IPS-20b (cell line): ENCODE measurements around the gene GPR183.

Source experiments
- H3K27ac ChIP-seq: one replicate; pipeline ENCODE4 v1.5.1; 2013; ENCODE audit warnings: low read length
- H3K27me3 ChIP-seq: 2 replicates; pipeline ENCODE4 v1.6.1; 2013; ENCODE audit warnings: mild to moderate bottlenecking, low read length, inconsistent platforms; ENCODE audit not compliant: insufficient read depth
- H3K36me3 ChIP-seq: 2 replicates; pipeline ENCODE4 v1.6.1; 2013; ENCODE audit warnings: low read depth, mild to moderate bottlenecking, inconsistent platforms, low read length, moderate library complexity; ENCODE audit not compliant: insufficient read depth
- H3K4me1 ChIP-seq: 2 replicates; pipeline ENCODE4 v1.6.1; 2013; ENCODE audit warnings: mild to moderate bottlenecking, control low read depth, inconsistent platforms, low read length, moderate library complexity; ENCODE audit not compliant: insufficient read depth
- H3K4me3 ChIP-seq: 2 replicates; pipeline ENCODE4 v1.5.1; 2013; ENCODE audit warnings: mild to moderate bottlenecking, low read length, inconsistent platforms
- H3K9ac ChIP-seq: 2 replicates; pipeline ENCODE4 v1.6.1; 2013; ENCODE audit warnings: low read depth, mild to moderate bottlenecking, inconsistent platforms, low read length, moderate library complexity
- H3K9me3 ChIP-seq: 2 replicates; pipeline ENCODE4 v1.6.1; 2013; ENCODE audit warnings: mild to moderate bottlenecking, low read depth, low read length, inconsistent platforms; ENCODE audit not compliant: insufficient read depth

Gene GPR183

GRCh38 chr13:99275093-99275469, 32.1 kb downstream of the GPR183 start:
- no peaks in the 10 kb centered on the region for H3K36me3 ChIP-seq
- no peak overlapping the region for H3K27ac ChIP-seq
- no peak overlapping the region for H3K4me3 ChIP-seq
- H3K9me3 ChIP-seq, result no peaks in the 10 kb centered on the region
- peaks cover 11% of the 10 kb centered on the region; the same call in 1 of the 2 replicates for H3K4me1 ChIP-seq
- H3K27me3 ChIP-seq, result no peaks in the 10 kb centered on the region
- H3K9ac ChIP-seq, result no peak overlapping the region

- no peaks in the 10 kb centered on the region for H3K9me3 ChIP-seq
- H3K36me3 ChIP-seq, result no peaks in the 10 kb centered on the region
- H3K27ac ChIP-seq, result no peak overlapping the region
- no peak overlapping the region for H3K4me3 ChIP-seq
- H3K27me3 ChIP-seq, result no peaks in the 10 kb centered on the region
- no peak overlapping the region for H3K9ac ChIP-seq
- peaks cover 4% of the 10 kb centered on the region; the same call in 1 of the 2 replicates for H3K4me1 ChIP-seq
Observed at GRCh38 chr13:99273128-99273527, 34.1 kb downstream of the GPR183 start.

DNA sequence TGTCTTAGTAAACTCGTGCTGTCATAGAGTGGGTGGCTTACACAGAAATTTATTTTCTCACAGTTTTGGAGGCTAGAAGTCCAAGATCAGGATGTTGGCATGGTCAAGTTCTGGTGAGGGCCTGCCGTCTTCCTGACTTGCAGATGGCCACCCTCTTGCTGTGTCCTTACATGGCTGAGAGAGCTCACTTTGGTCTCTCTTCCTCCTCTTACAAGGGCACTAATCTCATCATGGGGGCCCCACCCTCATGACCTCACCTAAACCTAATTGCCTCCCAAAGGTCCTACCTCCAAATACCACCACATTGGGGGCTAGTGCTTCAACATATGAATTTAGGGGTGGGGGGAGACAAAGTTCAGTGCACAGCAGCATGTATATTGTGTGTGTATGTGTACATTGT, 34.7 kb downstream of the GPR183 start:
- Histone ChIP-seq H3K9me3 (no peaks in the 10 kb centered on the region), H3K27me3 (no peaks in the 10 kb centered on the region), H3K4me1 (peaks cover 4% of the 10 kb centered on the region; the same call in 1 of the 2 replicates), H3K27ac (no peak overlapping the region), H3K4me3 (no peak overlapping the region), H3K9ac (no peak overlapping the region), H3K36me3 (no peaks in the 10 kb centered on the region)

DNA sequence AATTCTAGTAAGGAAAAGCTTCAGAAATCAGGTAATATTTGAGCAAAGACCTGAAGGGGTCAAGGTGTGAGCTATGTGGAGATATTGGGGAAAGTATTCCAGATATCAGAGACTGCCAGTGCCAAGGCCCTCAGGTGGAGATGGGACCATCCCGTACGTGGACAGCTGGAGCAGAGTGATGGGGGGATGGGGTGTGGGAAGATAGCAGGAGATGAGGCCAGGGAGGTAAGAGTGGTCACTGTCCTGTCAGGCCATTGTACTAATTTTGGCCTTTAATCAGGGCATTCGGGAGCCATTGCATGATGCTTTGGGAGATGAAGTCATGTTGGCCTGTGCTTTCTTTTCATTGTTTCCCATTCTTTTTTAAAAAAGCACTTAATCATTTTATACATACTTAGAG, 36.0 kb downstream of the GPR183 start:
- H3K9me3 ChIP-seq, result no peaks in the 10 kb centered on the region
- no peaks in the 10 kb centered on the region for H3K36me3 ChIP-seq
- H3K9ac ChIP-seq, result no peak overlapping the region
- no peaks in the 10 kb centered on the region for H3K27me3 ChIP-seq
- H3K4me1 ChIP-seq, result peaks cover 1% of the 10 kb centered on the region; the same call in 1 of the 2 replicates
- no peak overlapping the region for H3K27ac ChIP-seq
- no peak overlapping the region for H3K4me3 ChIP-seq

DNA sequence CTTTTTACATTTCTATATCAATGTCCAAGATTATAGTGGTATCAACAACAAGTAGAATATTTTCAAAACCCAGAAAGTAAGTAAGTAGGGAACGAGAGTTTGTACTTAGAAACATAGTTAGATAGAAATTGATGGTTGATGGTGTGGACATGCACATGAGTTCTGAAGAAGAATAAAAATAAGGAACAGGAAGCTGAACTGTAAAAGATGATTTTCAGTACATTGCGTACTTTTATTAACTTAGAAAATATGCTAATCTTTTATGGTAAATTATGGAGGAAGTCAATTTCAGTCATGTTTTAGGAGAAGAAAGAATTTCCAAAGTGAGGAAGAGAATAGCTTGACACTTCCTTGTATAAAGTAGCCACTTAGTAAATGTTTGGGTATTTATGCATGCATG, 36.7 kb downstream of the GPR183 start:
- no peaks in the 10 kb centered on the region for H3K36me3 ChIP-seq
- no peak overlapping the region for H3K27ac ChIP-seq

DNA sequence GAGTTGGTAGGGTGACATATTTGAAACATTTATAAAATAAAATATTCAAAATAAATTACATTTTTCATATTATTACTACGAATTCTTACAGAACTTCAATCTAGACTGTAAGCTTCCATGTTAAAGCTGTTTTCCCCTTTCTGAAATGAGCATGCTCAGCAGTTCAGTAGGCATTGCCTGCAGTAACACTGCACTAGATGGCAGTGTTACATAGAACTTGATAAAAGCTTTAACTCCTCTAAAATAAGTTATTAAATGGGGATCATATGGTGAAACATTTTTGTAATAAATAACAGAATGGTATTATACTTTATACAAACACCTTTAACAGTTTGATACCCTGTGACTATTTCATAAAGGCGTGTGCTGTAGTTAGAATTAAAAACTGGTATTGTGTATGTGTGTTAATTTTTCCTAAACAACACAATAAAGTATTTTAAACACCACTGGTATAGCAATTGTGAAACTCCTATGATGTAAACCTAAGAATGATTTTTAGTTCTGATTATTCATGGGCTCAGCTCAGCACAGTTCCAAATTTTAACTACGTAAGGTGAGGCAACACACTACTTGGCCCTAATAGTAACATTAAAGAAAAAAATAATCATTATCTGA, 37.5 kb downstream of the GPR183 start:
- H3K27me3 ChIP-seq, result no peaks in the 10 kb centered on the region
- no peaks in the 10 kb centered on the region for H3K4me1 ChIP-seq
- no peak overlapping the region for H3K4me3 ChIP-seq
- H3K9ac ChIP-seq, result no peak overlapping the region
- H3K9me3 ChIP-seq, result no peaks in the 10 kb centered on the region
- H3K36me3 ChIP-seq, result no peaks in the 10 kb centered on the region
- no peak overlapping the region for H3K27ac ChIP-seq

More for the DNA sequence above, 36.7 kb downstream of the GPR183 start:
- Histone ChIP-seq H3K4me1 (no peaks in the 10 kb centered on the region), H3K27me3 (no peaks in the 10 kb centered on the region), H3K9me3 (no peaks in the 10 kb centered on the region), H3K4me3 (no peak overlapping the region), H3K9ac (no peak overlapping the region)

DNA sequence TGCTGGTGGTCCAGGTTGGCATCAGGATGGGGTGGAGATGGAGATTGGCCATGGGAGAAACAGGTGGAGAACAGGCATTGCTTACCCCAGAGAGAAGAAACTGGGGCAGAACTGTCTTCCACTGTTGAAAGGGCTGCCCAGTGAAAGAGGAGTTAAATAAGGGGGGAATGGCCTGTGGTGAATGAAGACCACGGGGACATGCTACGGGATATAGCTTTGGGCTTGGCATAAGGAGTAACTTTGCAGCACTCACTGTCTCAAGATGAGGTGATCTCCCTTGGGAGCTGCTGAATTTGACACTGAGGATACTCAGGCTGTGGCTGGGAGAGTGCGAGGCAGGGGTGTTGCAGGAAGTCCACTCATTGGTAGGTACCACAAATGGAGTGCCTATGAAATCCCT, 38.4 kb downstream of the GPR183 start:
- no peak overlapping the region for H3K9ac ChIP-seq
- H3K9me3 ChIP-seq, result no peaks in the 10 kb centered on the region
- 0 out of 2 replicates have a peak, but pooled peaks cover 2% of the 10 kb centered on the region for H3K36me3 ChIP-seq
- H3K27me3 ChIP-seq, result no peaks in the 10 kb centered on the region
- H3K27ac ChIP-seq, result no peak overlapping the region
- H3K4me1 ChIP-seq, result no peaks in the 10 kb centered on the region
- H3K4me3 ChIP-seq, result no peak overlapping the region

GRCh38 chr13:99267927-99268326, 39.3 kb downstream of the GPR183 start:
- no peak overlapping the region for H3K4me3 ChIP-seq
- H3K27me3 ChIP-seq, result no peaks in the 10 kb centered on the region
- no peak overlapping the region for H3K27ac ChIP-seq
- H3K4me1 ChIP-seq, result no peaks in the 10 kb centered on the region
- no peaks in the 10 kb centered on the region for H3K9me3 ChIP-seq
- H3K9ac ChIP-seq, result no peak overlapping the region
- H3K36me3 ChIP-seq, result 0 out of 2 replicates have a peak, but pooled peaks cover 10% of the 10 kb centered on the region

DNA sequence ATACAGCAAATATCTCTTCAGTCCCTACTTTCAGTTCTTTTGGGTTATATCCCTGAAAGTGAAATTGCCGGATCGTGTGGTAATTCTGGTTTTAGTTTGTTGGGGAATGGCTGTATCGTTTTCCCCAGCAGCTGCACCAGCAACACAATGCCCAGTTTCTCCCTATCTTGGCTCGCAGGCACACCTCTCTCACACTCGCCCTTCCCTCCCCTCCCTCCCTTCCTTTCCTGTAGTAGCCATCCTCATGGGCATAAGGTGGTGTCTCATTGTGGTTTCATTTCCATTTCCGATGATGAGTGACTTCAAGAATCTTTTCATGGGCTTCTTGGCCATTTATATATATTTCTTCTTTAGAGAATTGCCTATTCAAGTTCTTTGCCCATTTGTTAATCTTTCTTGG, 40.4 kb downstream of the GPR183 start:
- Histone ChIP-seq H3K9me3 (no peaks in the 10 kb centered on the region), H3K27me3 (no peaks in the 10 kb centered on the region), H3K36me3 (0 out of 2 replicates have a peak, but pooled peaks cover 11% of the 10 kb centered on the region), H3K4me1 (no peaks in the 10 kb centered on the region), H3K4me3 (no peak overlapping the region), H3K9ac (no peak overlapping the region), H3K27ac (no peak overlapping the region)

- Histone ChIP-seq H3K9ac (no peak overlapping the region), H3K4me1 (no peaks in the 10 kb centered on the region), H3K9me3 (no peaks in the 10 kb centered on the region), H3K27me3 (no peaks in the 10 kb centered on the region), H3K27ac (no peak overlapping the region), H3K36me3 (peaks cover 16% of the 10 kb centered on the region; the same call in 1 of the 2 replicates), H3K4me3 (no peak overlapping the region)
Observed at GRCh38 chr13:99265821-99266426, 41.3 kb downstream of the GPR183 start.

DNA sequence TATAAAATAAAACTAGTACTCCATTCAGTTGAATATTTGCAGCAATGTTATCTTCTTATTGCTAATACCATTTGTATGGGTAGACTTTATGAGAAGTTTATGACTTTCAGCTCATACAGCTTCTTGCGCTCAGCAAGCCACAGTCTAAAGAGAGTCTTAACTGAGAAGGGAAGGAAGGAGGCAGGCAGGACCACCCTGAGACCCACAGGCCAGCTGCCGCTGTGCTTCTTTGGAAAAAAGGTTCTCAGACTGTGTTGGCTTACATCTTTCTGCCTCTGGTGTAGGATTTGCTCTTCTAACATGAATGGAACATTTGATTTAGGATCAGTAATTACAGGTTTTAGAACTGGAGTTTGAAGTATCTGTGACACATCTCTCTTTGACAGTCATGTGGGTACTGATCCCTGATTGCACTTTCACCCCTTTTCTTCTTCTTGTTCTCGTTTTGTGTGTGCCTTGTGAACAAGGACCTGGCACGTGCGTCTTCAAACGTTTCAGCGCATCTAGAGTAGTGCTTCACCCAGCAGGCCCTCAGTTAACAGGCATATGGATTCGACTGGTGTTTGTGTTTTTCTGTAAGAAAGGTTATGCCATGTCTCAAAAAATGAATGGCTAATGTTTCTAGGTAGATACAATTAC, 41.9 kb downstream of the GPR183 start:
- H3K27me3 ChIP-seq, result no peaks in the 10 kb centered on the region
- H3K36me3 ChIP-seq, result peaks cover 18% of the 10 kb centered on the region; the same call in 1 of the 2 replicates
- no peaks in the 10 kb centered on the region for H3K9me3 ChIP-seq
- no peak overlapping the region for H3K9ac ChIP-seq
- no peaks in the 10 kb centered on the region for H3K4me1 ChIP-seq
- H3K27ac ChIP-seq, result no peak overlapping the region
- H3K4me3 ChIP-seq, result no peak overlapping the region

DNA sequence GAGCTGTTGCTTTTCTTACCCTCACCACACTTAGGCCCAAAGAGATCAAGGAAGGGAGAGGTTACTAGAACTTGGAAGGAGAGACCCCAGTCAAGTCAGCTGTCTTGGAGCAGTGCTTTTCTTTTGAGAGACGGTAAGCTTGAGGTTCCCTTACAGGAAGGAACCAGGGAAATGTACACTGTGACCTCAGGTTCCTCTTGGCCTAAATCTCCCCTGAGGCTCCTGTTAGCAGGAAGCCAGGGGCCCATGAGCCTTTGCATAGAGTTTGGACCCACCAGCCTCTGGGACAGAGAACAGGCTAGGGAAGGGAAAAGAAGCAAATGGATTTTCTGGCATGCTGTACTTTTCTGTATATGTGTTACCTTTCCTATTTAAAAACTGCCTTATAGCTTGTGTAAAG, 43.1 kb downstream of the GPR183 start:
- Histone ChIP-seq H3K27ac (no peak overlapping the region), H3K9ac (no peak overlapping the region), H3K4me1 (no peaks in the 10 kb centered on the region), H3K27me3 (no peaks in the 10 kb centered on the region), H3K9me3 (no peaks in the 10 kb centered on the region), H3K4me3 (no peak overlapping the region), H3K36me3 (peaks cover 25% of the 10 kb centered on the region)
